ENCODE results near the gene BMP8B.

BMP8B gene

DNA sequence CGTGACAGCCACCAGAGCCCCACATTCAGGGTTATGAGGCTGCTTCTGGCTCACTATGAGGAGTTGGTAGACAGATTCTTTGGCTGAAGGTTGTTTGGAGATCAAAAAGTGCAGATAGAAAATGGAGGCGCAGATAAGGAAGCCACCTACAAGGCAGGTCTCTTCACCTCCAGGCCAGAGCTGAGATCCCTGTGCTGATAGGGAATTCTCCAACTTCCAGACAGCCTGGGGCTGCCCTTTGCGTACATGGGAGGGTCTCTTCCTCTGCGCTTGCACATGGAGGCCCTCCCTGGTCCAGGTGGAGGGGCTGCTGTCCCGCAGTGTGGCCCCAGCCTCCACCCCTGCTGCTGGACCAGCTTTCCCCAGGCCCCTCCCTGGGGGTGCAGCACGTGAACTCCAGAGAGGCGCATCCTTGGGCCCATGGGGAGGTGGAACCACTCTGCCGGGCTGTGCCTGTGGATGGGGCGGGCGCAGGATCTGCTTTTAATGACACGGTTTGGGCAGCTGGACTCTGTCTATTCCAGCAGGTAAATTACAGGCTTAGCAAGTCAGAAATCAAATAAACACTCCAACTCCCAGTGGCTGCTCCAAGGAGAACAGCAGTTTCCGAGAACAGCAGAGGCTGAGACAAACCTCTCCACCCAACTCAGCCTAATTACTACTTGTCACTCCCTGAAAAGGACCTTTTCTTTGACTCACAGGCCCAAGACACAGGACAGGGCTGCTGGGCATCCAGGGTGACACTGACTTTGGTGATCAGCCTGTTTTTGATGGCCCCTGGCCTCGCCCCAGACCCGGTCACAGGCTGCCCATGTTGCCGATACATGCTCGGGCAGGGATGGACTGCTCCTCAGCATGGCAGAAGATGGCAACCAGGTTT, 29.9 kb downstream of the BMP8B start:
- no peak for DNase-seq (ENCODE audit: low read depth)

DNA sequence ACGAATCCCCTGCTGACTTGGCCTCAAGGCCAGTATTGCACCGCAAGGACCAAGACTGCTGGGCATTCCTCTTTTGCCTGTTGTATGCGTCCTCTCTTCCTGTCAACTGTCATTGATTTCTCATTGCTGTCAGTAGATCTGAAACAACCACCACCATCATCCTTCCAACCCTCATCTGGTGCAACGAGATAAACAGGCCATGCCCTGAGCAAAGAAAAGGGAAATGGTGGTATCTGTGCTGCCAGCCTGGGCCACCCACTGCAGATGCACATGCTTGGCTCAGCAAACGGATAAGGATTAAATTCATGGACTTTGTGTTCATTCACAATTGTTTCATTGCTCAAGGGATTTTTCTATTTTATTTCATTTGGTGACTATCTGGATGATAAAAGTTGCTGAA, 31.2 kb downstream of the BMP8B start:
- no peak for DNase-seq (ENCODE audit: low read depth)

DNA sequence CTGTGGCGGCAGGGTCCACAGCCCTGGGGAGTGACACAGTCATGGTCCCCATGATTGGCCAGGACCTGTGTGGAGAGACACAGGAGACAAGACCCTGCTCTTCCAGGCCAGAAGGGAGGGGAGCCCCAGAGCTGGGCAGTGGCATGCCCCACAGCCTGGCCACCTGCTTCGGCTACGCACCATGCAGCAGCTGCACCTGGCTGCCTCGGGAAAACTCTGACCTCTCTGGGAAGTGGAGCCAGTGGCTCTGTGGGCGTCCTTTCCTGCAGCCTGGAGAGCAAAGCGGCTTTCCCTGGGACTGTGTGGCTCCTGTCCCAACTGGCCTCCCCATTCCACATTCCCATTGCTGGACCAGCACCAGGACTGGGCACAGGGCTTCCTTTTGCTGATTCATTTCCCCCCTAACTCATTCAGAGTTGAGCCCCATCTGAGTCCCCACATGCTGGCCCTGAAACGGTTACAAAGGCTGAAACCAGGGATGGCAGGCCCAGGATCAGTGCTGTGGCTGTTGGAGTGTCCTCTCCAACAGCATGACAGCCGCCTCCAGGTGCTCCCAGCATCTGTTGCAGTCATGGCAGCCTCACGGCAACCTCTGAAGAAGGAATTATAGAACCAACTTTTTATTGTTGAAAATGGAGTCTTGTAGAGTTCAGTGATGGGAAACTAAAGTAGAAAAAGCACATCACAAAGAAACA, 32.6 kb downstream of the BMP8B start:
- no peak for DNase-seq (ENCODE audit: low read depth)

DNA sequence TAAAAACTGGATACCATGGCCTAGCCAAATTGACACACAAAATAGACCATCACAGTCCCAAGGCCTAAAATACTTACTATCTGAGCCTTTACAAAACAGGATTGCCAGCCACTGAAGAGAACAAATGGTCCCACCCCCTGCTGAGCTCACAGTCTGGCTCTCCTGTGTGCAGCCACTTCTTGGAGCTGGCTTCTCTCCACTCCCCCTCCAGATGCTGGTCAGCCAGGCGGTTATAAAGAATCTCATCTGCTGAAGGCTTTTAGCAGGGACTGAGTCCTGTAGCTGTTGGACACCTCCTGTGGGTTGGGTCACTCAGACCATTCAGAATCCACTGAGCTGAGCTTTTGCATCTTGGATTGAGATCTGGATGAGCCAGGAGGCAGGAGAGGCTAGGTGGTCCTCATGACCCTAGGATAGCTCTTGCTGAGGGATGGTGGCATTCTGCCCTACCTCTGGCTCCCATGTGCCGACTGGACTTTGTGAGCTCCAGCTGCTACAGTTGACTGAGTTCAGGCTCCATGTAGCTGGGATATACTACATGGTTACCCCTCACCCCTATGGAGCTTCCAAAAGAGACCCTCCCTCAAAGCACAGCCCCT, 33.7 kb downstream of the BMP8B start:
- no peak for DNase-seq (ENCODE audit: low read depth)

DNA sequence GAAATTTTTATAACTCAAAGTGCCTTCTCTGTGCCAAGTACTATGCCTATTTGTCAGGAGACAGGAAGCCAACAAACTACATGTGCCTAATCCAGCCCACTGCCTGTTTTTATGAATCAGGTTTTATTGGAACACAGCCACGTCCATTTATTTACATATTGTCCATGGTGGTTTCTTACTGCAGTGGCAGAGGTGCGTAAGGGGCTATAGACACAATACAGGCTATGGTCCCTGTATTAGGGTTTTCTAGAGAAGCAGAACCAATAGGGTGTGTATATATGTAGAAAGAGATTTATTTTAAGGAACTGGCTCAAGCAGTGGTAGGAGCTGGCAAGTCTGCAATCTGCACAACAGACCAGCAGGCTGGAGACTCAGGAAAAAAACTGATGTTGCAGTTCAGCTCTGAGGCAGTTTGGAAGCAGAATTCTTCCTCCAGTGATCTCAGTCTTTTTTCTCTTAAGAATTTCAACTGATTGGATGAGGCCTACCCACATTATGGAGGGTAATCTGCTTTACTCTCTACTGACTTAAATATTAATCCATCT, 34.6 kb downstream of the BMP8B start:
- no peak for DNase-seq (ENCODE audit: low read depth)

DNA sequence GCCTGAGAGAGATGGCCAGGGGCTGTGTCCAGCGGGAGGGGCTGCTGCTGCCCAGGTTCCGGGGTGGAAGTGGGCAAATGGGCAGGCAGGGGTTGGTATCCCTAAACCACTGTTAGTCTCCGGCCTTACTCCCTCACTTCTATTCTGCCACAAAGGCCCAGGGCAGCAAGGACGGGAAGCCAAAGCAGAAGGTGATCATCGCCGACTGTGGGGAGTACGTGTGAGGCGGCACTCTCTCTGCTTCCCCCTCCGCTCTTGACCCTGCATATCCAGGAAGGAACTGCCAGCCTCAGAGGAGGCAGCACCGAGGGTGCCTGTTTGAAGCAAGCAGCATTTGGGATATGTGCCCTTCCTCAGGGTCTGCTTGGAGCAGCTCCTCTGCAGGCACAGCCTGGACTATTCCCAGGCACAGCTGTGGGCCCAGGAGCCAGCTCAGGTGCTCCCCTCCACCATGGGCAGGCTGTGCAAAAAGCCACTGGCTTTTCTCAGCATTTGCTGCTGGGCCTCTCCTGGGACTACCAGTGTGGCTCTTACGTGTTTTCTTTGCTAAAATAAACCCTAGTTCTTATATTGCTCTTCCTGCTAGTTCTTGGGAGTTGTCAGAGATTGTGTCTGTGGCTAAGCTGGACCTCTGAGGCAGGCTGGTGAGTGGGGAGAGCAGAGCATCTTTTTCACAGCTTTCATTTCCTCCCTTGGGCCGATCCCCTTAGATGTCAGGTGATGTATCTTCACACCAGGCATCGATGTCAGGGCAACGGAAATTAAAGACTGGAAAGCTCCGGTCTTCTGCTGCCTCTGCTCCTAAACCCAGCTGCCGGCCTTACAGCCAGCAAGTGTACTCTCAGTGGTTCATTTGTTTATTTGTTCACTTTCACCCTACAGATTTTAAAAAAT, 35.3 kb downstream of the BMP8B start:
- no peak for DNase-seq (ENCODE audit: low read depth)

DNA sequence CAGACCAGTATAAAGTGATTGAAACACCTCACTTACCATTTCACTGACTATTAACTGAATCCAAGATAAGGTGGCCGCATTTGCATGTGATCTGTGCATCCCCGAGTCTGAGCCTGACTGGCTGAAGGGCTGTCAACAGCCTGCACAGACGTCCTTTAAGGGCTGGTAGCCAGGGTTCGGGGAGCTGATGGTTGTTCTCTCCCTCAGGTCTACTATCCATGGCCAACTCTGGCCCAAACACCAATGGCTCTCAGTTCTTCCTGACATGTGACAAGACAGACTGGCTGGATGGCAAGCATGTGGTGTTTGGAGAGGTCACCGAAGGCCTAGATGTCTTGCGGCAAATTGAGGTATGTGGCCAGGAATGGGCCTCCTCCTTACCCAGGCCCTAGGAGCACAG, 36.0 kb downstream of the BMP8B start:
- no peak for DNase-seq (ENCODE audit: low read depth)

DNA sequence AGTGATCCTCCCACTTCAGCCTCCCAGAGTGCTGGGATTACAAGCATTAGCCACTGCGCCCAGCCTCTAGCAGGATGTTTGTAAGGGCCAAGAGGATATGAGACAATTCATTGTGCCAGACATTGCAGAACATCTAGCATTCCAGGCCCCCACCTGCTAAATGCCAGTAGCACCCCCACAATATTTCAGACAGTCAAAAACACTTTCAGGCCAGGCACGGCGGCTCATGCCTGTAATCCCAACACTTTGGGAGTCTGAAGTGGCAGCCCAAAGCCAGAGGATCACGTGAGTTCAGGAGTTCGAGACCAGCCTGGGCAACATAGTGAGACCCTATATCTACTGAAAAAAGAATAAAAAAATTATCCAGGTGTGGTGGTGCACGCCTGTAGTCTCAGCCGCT, 37.1 kb downstream of the BMP8B start:
- no peak for DNase-seq (ENCODE audit: low read depth)

DNA sequence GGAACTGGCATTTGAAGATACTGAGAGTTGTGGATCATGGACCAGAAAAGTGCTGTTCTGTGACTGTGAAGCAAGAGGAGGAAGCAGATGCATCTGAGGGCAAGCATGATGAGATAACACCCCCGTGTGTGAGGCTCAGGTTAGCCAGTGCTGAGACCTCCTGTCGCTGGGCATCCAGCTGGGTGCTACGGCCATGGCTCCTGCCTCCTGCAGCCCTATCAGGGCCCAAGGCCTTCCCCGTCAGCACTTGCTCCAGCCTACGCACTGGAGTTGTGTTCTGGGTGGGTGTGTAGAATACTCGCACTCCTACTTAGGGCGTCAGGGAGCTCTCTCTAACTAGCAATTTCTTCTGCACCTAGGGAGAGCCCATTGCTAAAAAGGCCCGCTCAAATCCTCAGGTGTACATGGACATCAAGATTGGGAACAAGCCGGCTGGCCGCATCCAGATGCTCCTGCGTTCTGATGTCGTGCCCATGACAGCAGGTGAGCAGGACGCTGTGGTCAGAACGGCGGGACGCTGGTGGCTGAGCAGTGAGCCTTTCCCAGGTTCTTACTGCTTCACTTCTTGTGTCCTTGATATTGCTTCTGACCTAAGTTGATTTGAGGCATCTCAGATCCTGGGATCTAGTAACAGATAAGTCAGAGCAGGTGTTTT, 43.5 kb downstream of the BMP8B start:
- DNase-seq (ENCODE audit: low read depth): no peak

DNA sequence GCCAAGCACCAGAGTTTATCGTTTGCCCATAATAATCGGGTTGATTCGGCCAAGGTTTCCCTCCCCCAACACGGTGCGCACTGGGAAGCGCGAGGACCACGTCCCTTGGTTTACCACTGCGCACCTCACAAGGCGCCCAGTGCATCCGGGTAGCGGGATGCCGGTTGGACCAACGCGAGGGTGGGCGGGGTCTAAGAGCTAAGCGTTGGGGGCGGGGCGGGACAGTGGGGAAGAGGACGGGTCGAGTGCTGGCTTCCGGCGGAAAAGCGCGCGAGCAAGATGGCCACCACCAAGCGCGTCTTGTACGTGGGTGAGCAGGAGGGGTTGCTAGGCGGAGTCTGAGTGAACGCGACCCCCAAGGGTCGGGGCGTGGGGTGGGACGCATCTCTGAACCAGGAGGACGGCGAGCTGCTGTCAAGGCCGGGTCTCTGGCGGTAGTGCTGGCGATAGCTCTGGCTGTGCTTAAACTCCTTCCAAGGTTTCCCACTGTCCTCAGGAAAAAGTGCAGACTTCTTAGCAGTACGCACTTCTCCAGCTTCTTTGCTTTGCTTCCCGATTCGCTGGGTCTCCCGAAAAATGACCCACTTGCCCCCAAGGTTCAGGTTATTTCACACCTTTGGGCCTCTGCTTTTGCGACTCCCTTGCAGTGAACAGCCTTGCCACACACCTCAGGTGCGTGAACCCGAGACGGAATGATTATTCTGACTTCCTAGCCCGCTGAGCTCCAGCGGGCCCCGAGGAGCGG, 49.9 kb downstream of the BMP8B start, which contains the start of gene PPIE:
TSS of gene PPIE (plus strand) at position 261 of the 745 bp plus-strand sequence. CDS start at position 280, 19 bp downstream.
- DNase-seq (ENCODE audit: low read depth): peak; percentile 75

DNA sequence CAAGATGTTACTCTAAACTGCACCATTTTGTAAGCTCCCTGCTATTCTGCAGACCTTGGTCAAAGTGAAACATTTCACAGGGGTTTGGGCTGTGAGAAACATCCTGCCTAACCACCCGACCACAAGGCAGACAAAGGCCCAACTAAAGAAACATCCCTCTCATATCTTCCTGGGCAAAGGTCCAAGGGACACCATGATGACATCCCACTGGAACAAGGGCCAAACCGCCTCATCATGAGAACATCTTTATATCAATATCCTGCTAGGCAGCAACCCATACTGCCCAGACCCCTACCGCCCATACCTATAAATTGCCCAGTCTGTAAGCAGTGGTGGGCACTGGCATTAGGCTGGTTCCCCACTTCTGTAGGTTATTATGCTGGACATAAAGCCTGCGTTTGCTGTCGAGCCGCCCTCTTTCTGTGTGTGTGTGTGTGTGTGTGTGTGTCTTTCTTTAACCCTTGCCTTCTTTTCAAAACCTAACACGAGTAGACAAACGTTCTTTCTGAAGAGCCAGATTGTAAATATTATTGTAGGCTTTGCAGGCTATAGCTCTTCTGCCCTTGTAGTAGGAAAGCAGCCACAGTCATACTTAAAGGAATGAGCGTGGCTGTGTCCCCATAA, 51.0 kb downstream of the BMP8B start:
- no peak for DNase-seq (ENCODE audit: low read depth)

DNA sequence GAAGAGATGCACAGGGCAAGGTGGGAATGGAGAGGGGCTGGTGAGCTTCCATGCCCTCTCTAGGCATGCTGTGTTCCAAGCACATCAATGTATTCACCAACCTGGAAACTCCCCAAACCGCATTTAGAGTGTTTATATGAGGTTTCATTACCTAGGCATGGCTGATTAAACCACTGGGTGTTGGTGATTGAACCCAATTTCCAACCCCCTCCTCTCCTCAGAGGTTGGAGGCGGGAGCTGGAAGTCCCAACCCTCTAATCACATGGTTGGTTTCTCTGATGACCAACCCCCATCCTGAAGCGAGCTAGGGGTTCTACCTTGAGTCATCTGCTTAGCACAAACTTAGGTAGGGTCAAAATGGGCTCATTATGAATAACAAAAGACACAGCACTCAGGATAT, 52.9 kb downstream of the BMP8B start:
- no peak for DNase-seq (ENCODE audit: low read depth)

DNA sequence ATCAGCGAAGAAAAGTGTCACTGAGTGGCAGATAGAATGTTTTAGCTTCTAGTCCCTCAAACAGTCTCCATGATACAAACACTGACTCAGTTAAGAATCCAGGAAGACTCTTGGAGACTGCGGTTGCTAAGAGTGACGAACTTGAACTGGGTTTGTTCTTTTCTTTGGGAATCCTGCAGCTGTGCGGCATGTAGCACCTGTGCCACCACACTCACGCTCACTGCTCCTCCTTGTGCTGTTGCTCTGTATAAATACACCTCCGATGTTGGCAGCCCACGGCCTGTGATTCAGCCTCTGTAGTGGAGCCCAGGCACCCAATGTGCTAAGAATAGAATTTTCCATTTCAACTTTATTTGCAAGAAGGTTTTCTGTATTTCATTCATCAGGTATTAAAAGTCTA, 55.5 kb downstream of the BMP8B start:
- no peak for DNase-seq (ENCODE audit: low read depth)

DNA sequence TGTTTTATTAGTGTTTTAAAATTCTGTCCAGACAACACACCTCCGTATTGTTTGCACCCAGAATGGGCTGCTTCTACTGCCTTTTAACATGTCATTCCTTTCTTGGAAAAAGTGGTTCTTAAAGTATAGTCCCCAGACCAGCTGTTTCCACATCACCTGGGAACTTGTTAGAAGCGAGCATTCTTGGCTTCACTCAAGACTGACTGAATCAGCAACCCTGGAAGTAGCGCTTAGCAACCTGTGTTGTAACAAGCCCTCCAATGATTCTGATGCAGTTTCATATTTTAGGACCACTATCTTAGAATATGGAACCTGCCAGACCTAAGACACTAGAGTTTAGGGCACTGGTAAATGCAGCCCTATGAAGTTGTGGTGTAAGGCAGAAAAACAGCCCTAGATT, 55.9 kb downstream of the BMP8B start:
- no peak for DNase-seq (ENCODE audit: low read depth)

DNA sequence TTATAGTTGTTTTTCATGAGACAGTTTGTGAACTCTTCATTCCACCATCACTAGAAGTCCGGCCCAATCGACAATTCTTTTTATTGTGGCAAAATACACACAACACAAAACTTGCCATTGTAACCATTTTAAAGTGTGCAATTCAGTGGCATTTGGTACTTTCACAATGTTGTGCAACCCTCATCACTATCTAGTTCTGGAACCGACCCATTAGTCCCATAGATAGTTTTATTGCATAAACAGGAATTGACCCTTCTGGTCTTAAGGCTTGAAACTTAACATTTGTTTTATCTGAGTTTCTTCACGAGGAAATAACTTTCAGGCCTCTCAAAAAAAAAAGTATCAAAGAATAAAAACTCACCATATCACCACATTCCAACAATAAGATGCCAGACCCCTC, 58.8 kb downstream of the BMP8B start:
- no peak for DNase-seq (ENCODE audit: low read depth)

DNA sequence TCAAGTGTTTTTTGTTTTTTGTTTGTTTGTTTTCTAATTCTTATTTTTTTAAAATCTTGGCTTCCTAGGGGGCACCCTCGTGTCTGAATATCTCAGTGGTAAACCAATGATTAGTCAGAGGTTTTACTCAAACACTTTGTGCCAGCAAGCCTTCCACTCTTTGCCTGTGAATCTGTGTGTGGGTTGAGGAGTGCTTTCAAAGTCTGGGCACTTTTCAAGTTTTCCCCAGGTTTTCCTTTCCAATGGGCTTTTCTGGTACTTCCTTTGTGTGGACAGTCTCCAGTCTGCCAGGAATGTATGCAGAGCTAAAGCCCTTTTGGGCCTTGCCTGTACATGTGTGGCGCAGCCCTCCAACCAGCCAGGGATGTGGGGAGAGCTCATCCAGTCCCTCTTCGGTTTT, 59.6 kb downstream of the BMP8B start:
- DNase-seq (ENCODE audit: low read depth): no peak

DNA sequence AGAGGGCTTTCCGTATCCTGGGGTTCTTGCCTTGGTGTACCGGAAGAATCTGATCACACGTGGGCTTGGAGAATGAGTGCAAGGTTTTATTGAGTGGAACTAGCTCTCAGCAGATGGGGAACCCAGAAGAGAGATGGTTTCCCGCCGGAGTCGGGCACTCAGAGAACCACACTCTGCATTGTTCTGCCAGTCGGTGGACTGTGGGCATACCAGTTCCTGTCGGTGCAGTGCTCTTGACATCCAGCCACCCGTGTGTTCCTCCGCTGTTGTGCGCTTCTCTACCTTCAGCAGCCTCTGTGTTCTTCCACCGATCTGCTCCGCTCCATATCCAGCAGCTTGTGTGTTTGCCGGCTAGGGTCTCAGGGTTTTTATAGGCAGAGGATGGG, 60.7 kb downstream of the BMP8B start:
- DNase-seq (ENCODE audit: low read depth): no peak

DNA sequence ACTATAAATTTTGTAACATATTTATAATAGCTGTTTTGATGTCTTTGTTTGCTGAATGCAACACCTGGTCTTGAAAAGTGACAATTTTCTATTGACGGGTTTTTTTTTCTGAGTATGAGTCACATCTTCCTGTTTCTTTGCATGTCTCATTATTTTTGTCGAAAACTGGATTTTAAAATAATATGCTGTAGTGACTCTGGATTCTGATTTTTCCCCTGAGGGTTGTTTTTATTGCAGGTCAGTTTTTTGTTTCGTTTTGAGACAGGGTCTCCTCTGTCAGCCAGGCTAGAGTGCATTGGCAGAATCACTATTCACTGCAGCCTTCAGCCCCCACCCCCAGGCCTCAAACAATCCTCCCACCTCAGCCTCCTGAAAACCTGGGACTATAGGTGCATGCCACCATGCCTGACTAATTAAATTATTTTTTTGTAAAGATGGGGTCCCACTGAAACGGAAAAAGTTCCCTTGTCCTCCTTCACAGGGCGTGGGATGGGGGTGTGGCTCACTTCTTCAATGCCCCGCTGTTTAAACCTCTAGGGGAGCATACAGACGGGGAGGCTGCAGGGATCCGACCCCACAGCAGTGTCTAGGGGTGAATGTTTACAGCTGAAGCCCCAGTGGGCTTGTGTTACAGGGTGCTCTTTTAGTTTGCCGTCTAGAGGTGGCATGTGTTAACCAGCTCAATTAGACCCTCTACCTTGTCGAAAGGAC, 61.3 kb downstream of the BMP8B start:
- DNase-seq (ENCODE audit: low read depth): no peak

DNA sequence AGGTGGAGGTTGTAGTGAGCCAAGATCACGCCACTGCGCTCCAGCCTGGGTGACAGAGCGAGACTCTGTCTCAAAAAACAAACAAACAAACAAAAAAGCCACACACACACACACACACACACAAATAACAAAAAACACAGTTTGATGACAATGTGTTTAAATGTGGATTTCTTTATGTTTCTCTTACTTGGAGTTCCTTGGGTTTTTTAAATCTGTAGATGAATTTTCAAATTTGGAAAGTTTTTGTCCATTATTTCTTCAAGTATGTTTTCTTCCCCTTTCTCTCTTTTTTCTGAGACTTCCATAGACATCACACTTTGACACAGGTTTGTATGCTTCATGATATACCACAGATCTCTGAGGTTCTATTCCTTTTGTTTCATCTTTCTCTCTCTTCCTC, 62.1 kb downstream of the BMP8B start:
- no peak for DNase-seq (ENCODE audit: low read depth)

All from T-helper 22 cell (primary cell).